Neutrophil (primary cell): Measurements from ENCODE around the gene TNFRSF14.

Experiments used
- H3K27ac ChIP-seq: fragments of 200-600 bp; sonication (generic); 2 replicates; pipeline ENCODE4 v1.5.1; 2016; ENCODE audit warnings: mild to moderate bottlenecking, moderate library complexity
- H3K27me3 ChIP-seq: fragments of 200-600 bp; sonication (generic); 2 replicates; pipeline ENCODE4 v1.6.0; 2016; ENCODE audit warnings: mild to moderate bottlenecking
- H3K36me3 ChIP-seq: fragments of 200-600 bp; sonication (generic); 2 replicates; pipeline ENCODE4 v1.5.1; 2017
- H3K4me1 ChIP-seq, 2 experiments: fragments of 200-600 bp in 1 of 2; sonication (generic) in 1 of 2; 1 replicate in 1 of 2; 2 replicates in 1 of 2; pipeline versions ENCODE4 v1.5.1 to v1.6.1; 2013 to 2016; ENCODE audit warnings: low read depth in 1 of 2, low read length in 1 of 2, mild to moderate bottlenecking in 1 of 2, moderate library complexity in 1 of 2; ENCODE audit not compliant: control insufficient read depth in 1 of 2, insufficient read depth in 1 of 2
- H3K4me3 ChIP-seq, 2 experiments: fragments of 200-600 bp in 1 of 2; sonication (generic) in 1 of 2; 1 replicate in 1 of 2; 2 replicates in 1 of 2; pipeline ENCODE4 v1.5.1; 2013 to 2016; ENCODE audit warnings: low read depth in 1 of 2, low read length in 1 of 2, mild to moderate bottlenecking in 1 of 2, moderate library complexity in 1 of 2
- H3K9me3 ChIP-seq: fragments of 200-600 bp; sonication (generic); 2 replicates; pipeline ENCODE4 v1.5.1; 2016
- CTCF ChIP-seq: fragments of 200-600 bp; sonication (generic); IDR thresholded peaks from 2 replicates; pipeline ENCODE4 v1.5.1; 2016; ENCODE audit warnings: antibody characterized with exemption

The TNFRSF14 gene

DNA sequence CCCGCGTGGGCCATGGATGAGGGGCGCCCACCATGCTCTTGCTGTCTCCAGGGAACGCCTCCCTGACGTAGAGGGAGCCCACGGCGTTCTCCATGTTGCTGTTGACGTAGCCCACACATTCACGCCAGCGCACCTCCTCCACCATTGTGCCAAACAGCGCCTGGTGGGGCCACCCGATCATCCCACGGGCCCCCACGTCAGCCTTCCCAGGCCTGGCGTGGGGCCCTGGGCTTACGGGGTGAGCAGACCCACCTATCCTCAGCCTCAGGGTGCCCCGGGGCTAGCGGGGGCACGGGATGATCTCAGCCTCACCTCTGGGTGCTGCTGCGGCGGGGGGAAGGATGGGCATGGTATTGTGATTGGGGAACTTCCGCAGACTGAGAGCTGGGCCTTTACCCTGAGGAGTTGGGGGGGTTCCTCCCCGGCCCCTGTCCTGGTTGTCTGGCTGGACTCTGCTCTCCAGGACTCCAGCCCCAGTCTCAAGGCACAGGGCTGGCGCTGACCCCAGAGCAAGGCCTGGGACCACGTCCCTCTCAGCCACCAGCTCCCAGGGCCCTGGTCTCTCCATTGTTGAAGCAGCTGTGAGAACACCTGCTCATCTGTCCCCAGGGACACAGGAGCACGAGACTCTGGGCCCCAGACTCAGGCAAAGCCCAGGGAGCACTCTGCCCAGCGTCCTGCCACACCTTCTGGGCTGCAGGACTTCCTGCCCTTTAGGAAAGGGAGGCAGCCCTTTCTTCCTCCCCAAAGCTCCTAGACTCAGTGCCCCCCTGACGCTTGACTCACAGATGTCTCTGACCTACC is 40.6 kb downstream of the TNFRSF14 start:
- no peak overlapping the region for H3K4me3 ChIP-seq
- peaks cover 34% of the 10 kb centered on the region for H3K27me3 ChIP-seq
- no peaks in the 10 kb centered on the region for H3K9me3 ChIP-seq
- H3K36me3 ChIP-seq = no peaks in the 10 kb centered on the region
- H3K27ac ChIP-seq = no peak overlapping the region
- no peak for TF ChIP-seq CTCF
- H3K4me1 ChIP-seq = peaks cover 0 to 11% of the 10 kb centered on the region in 2 experiments

GRCh38 chr1:2597441-2598328 is 41.5 kb downstream of the TNFRSF14 start:
- TF ChIP-seq CTCF = no peak
- peaks cover 0 to 8% of the 10 kb centered on the region in 2 experiments for H3K4me1 ChIP-seq
- no peaks in the 10 kb centered on the region for H3K9me3 ChIP-seq
- no peaks in the 10 kb centered on the region for H3K36me3 ChIP-seq
- H3K4me3 ChIP-seq = no peak overlapping the region
- H3K27ac ChIP-seq = no peak overlapping the region
- peaks cover 38% of the 10 kb centered on the region for H3K27me3 ChIP-seq

- Histone ChIP-seq H3K27me3 (peaks cover 37% of the 10 kb centered on the region), H3K36me3 (no peaks in the 10 kb centered on the region), H3K27ac (no peak overlapping the region), H3K4me1 (peaks cover 0 to 3% of the 10 kb centered on the region in 2 experiments), H3K9me3 (no peaks in the 10 kb centered on the region), H3K4me3 (no peak overlapping the region)
- TF ChIP-seq CTCF = no peak
Measured at GRCh38 chr1:2598329-2598931, 42.3 kb downstream of the TNFRSF14 start.

DNA sequence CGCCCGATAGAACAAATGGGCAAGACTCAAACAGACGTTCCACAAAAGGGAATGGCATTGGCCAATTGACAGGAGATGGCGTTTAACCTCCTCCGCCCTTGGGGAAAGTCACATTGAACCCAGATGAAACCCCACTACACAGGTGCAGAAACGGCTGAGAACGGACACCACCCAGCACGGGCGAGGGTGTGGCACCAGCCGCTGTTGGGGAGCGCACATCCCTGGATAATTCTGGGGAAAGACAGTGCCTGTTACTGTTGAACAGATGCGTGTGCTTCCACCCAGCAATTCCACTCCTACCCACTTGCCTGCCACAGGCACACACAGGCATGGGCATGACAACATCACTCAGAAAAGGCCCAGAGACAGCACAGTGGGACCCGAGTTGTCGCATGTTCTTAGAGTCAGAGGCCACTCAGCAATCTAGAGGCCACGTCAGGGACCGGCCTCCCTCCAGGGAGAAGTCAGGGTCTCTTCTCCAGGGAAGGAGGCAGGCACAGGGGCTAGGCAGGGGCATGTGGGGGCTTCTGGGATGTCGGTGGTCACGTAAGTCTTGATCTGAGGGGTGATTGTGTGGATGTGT is 45.6 kb downstream of the TNFRSF14 start:
- Histone ChIP-seq H3K36me3 (no peaks in the 10 kb centered on the region), H3K4me3 (no peak overlapping the region), H3K27me3 (peaks cover 18% of the 10 kb centered on the region), H3K9me3 (no peaks in the 10 kb centered on the region), H3K4me1 (no peaks in the 10 kb centered on the region), H3K27ac (no peak overlapping the region)
- TF ChIP-seq CTCF = no peak

GRCh38 chr1:2602311-2602835 is 46.2 kb downstream of the TNFRSF14 start:
- no peak overlapping the region for H3K4me3 ChIP-seq
- H3K36me3 ChIP-seq = no peaks in the 10 kb centered on the region
- no peak overlapping the region for H3K27ac ChIP-seq
- H3K4me1 ChIP-seq = no peaks in the 10 kb centered on the region
- no peaks in the 10 kb centered on the region for H3K9me3 ChIP-seq
- TF ChIP-seq CTCF = no peak
- H3K27me3 ChIP-seq = peaks cover 18% of the 10 kb centered on the region
